DND-41 (cell line): ENCODE data around the gene TUBGCP5.

Experiments
- CTCF ChIP-seq: IDR thresholded peaks from 2 replicates; pipeline ENCODE4 v1.5.1; 2012; ENCODE audit warnings: borderline replicate concordance, low read length, moderate library complexity, mild to moderate bottlenecking; ENCODE audit not compliant: poor library complexity, severe bottlenecking; ENCODE audit errors: extremely low read depth
- EZH2 ChIP-seq: IDR thresholded peaks from 3 replicates; pipeline ENCODE4 v1.6.1; 2012; ENCODE audit warnings: borderline replicate concordance, low read depth, mild to moderate bottlenecking, moderate library complexity, low read length, inconsistent platforms; ENCODE audit not compliant: severe bottlenecking

DNA sequence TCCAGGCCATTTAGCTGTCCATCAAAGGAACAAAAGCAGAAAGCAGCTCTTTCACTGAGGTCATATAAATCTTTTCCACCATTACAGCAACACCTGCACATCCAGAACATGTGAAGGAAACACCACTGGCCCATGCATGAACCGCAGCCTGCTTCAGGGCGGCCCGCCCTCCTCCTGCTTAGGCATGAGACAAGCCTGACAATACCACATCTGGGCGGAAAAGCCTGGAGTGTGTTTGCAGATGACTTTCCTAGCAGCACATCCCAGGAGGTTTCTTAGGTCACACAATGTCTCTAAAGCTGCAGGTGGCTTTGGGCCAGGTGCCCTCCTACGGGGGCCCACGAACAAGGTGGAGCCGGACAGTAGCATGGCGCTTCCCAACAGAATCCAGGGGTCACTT lies 78.8 kb downstream of the TUBGCP5 start:
- TF ChIP-seq CTCF (no peak), EZH2 (no peak)
